HG03354 (cell line): Measurements from ENCODE around the gene TNKS1BP1.
"Not testable (repeated sequence)": the region's sequence is repeated elsewhere in the genome, so short reads cannot be mapped to it uniquely, and the experiment has no call there.

Experiments used
- ATAC-seq: cut with Tn5 transposase; IDR thresholded peaks from one replicate; pipeline ENCODE4 v1.9.1; 2021; ENCODE audit warnings: mild to moderate bottlenecking; ENCODE audit not compliant: unreplicated experiment, poor library complexity, severe bottlenecking

TNKS1BP1 gene, protein sequence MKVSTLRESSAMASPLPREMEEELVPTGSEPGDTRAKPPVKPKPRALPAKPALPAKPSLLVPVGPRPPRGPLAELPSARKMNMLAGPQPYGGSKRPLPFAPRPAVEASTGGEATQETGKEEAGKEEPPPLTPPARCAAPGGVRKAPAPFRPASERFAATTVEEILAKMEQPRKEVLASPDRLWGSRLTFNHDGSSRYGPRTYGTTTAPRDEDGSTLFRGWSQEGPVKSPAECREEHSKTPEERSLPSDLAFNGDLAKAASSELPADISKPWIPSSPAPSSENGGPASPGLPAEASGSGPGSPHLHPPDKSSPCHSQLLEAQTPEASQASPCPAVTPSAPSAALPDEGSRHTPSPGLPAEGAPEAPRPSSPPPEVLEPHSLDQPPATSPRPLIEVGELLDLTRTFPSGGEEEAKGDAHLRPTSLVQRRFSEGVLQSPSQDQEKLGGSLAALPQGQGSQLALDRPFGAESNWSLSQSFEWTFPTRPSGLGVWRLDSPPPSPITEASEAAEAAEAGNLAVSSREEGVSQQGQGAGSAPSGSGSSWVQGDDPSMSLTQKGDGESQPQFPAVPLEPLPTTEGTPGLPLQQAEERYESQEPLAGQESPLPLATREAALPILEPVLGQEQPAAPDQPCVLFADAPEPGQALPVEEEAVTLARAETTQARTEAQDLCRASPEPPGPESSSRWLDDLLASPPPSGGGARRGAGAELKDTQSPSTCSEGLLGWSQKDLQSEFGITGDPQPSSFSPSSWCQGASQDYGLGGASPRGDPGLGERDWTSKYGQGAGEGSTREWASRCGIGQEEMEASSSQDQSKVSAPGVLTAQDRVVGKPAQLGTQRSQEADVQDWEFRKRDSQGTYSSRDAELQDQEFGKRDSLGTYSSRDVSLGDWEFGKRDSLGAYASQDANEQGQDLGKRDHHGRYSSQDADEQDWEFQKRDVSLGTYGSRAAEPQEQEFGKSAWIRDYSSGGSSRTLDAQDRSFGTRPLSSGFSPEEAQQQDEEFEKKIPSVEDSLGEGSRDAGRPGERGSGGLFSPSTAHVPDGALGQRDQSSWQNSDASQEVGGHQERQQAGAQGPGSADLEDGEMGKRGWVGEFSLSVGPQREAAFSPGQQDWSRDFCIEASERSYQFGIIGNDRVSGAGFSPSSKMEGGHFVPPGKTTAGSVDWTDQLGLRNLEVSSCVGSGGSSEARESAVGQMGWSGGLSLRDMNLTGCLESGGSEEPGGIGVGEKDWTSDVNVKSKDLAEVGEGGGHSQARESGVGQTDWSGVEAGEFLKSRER (N-terminal part only)

GRCh38 chr11:57324886-57325734, at the start of gene TNKS1BP1:
Gene TNKS1BP1, minus strand, starts transcription at chr11:57324952. Its CDS starts 3,067 bp downstream, at chr11:57321885.
- ATAC-seq: peak; percentile 91

DNA sequence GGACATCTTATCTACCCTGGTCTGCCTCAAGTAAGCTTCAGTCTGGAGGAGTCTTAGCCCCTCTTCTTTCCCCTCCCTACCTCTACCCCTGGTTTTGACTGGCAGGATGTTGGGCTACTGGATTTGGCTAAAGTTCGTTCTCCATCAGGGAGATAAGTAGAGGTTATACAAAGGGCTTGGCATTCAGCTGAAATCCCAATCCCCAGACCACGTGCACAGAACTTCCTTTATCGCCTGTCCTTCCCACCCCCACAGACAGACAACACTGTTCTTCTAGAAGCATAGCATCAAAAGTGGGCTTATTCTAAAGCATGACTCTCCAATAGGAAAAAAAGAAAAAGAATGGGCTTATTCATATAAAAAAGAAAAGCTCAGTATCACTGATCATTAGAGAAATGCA, 48.4 kb upstream of the TNKS1BP1 start:
- no peak for ATAC-seq

DNA sequence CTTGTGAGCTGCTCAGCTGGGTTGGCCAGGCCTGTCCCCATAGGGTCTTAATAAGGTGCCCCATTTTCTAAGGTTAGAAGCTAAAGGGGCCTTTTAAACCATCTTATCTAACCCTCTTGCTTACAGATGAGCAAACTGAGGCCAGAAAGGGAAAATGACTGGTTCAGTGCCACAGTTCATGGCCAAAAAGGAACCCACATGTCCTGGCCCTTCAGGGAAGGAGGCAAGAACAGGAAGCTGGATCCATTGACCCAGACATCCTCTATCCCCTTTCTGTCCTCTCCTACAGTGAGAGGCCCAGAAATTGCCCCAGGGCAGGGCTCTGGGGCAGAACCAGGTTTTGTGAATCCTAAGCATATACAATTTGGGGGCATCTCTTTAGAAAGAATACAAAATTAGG, 46.2 kb upstream of the TNKS1BP1 start:
- no peak for ATAC-seq

- ATAC-seq: no peak
These were observed 45.5 kb upstream of the TNKS1BP1 start for GRCh38 chr11:57370251-57370650.

DNA sequence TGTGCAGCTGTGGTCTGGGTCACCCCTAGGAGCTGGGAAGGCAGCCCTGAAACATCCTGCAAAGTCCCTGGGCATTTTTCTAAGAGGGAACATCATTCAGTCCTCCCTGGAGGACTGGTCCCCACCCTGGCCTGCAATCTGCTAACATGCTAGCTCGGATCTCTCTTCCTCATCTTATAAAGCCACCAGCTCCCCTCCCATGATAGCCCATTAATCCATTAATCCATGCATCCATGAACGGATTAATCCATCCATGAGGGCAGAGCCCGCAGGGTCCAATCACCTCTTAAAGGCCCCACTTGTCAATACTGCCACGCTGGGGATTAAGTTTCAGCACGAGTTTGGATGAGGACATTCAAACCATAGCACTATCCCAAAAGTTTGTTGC, 44.1 kb upstream of the TNKS1BP1 start:
- no peak for ATAC-seq

GRCh38 chr11:57368106-57368844, 43.5 kb upstream of the TNKS1BP1 start:
- ATAC-seq: no peak

DNA sequence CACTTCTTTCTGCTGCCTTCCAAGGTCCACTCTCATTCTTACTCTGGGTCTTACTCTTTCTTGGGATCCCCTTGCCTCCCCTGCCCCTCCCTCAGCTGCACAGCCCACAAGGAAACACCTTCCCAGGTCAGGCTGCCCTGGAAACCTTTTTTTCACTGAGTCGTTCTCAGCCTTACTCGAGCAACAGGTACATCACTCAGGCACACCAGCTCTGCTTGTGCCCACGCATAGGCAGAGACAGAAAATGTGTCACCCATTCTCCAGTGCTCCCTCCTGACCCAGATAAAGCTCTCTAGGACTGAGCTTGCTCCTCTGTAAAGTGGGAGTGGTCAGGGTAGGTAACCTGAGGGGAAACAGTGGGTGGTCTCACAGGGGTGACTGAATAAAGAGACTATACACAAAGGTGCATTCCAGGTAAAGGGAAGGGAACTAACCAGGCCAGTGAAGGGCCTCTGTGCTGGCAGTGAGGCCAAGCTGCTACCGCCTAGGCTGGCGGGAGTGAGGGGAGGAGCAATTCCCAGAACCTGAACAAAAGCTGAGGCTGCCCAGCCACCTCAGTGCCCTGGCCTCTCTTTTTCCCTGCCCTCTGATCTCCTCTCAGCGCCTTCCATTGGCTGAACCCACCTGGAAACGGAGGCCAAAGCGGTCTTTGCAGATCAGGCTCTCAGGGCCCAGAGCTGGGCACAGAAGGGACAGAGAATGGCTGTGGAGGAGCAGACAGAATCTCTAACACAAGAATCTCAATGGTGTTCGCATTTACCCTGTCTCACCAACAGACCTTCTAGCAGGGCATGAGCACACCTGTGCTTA, 40.3 kb upstream of the TNKS1BP1 start:
- no peak for ATAC-seq

DNA sequence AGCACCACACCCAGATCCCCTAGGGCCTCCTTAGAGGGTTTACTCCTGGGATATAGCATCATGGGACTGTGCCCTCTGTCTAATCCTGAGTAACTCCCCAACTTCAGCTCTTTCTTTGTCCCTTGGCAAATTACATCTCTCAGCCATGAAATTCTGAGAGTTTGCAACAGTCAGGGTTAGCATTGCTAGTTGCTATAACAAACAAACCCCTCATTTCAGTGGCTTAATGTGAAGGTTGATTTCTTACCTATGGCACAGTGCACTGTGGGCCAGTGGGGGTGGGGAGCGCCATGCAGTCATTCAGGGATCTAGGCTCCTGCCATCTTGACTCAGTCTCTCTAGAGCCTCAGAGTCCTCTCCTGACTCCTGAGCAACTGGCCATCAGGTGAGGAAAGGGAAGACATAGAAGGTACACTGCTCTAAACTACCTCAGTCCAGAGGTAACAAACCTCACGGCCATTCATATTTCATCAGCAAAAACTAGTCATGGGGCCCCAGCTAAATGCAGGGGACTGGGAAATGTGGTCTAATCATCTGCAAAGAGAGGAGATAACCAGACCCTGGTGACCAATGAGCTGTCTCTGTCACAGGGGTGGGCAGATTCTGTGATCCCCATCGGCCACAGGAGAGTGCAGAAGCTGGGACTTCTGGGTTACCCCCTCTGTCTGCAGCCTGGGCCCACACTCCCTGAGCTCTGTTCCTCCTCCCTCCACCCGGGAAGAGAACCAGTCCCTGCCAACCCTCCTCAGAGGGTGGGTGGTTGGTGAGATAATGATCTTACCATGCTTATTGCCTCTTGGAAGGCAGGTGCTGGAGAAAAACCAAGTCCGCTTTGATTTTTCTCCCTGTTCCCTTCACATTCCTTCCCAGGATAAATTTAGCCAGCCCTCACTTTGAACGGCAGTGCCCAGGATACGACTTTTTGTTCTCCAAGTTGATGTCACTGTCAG, 38.7 kb upstream of the TNKS1BP1 start:
- no peak for ATAC-seq

GRCh38 chr11:57361926-57362325, 37.2 kb upstream of the TNKS1BP1 start:
- ATAC-seq: no peak

- not testable (repeated sequence) for ATAC-seq
These were observed 36.7 kb upstream of the TNKS1BP1 start for GRCh38 chr11:57361420-57361819.

DNA sequence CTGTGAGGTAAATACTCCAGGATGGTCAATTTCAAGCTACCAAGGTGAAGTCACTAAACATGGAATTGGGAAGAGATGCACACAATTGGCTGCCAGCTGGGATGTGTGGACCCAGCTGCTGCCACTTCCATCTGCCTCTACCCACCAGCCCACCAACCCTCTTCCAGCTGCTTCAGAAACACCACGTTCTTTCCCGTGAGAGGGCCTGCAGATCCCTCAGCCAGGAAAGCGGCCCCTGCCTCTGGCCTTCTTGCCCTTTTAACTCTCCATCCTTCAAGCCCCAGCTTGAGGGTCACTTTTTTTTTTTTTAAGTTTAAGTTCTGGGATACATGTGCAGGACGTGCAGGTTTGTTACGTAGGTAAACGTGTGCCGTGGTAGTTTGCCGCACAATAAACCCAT, 36.2 kb upstream of the TNKS1BP1 start:
- ATAC-seq: no peak

DNA sequence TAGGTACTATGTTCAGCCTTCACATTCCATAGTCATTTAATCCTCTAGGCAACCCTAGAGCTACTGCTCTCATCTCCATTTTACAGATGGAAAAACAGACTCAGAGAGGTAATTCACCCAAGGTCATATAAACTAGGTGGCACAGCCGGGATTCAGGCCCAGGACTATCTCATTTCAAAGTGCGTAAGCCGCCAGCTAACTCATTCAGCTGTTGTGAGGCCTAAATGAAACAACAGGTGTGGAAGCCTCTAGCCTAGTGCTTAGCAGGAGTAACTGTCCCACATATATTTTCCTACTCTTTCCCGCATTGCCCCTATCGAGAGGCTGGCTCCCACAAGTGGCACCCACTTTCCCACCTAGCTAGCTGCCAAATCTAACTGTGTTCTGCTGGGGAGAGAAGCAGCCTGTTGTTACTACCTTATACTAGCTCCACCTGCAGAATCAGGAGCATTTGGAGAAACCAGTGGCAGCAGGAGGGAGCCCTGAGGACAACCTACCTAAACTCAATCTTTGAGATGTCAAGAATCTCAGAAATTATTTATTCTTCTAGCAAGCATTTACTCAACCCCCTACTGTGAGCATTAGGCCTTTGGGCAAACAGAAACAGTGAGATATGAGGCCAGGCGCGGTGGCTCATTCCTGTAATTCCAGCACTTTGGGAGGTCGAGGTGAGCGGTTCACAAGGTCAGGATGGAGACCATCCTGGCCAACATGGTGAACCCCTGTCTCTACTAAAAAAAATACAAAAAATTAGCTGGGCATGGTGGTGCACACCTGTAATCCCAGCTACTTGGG, 35.3 kb upstream of the TNKS1BP1 start:
- ATAC-seq: no peak

DNA sequence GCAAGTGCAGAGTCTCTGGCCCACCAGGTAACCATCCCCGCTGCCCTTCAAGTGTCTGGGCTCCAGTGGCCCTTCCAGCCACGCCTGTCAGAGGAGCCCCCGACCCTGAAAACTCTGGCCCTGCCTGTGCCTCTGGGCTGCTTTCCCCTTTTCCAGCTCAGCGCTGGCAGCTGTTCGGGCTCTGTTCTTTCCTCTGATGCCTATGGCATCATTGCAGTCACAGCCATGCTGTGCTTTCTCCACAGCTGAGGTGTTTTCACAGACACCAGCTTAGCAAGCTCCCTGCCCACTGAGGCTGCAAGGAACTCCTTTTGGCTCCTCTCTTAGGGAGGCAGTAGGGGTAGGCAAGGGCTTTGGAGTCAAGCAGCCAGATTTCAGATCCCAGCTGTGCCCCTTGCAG, 34.6 kb upstream of the TNKS1BP1 start:
- no peak for ATAC-seq

GRCh38 chr11:57358991-57359390, 34.2 kb upstream of the TNKS1BP1 start:
- ATAC-seq: no peak

GRCh38 chr11:57358543-57358961, 33.8 kb upstream of the TNKS1BP1 start:
- no peak for ATAC-seq

DNA sequence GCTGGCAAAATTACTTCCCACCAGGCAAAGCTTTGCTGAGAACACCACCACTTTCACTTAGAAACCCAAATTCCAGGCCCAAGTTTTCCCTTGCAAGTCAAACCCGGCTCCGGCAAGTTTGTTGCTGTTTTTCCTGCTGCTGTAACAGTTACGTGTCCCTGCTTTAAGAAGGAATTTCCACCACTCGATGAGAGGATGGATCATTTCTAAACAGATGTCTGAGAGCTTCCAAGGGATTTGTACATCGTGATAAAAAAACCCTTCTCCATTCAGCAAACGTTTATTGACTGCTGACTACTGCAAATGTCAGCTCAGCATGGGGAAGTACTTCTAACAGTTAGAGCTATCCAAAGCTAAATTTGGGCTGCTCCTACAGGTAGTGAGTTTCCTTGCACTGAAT, 33.1 kb upstream of the TNKS1BP1 start:
- ATAC-seq: no peak
